Tibial nerve (tissue), 4 donors: ENCODE data around the gene RANGRF.

Experiments used
- EP300 ChIP-seq, 2 donors: sonication (generic); formaldehyde crosslinking; IDR thresholded peaks; one replicate each; pipeline ENCODE4 v1.6.1; 2017; ENCODE audit warnings: antibody characterized with exemption in 2 of 2, mild to moderate bottlenecking in 1 of 2
- POLR2A ChIP-seq, 2 donors: fragments of 450-650 bp; IDR thresholded peaks; one replicate each; pipeline ENCODE4 v1.6.1; 2017; ENCODE audit warnings: antibody characterized with exemption in 2 of 2, mild to moderate bottlenecking in 2 of 2, moderate library complexity in 2 of 2
- TF ChIP-seq, protein P1 (sequence below), 5 experiments: fragments of 200-600 bp in 3 of 5; fragments of 450-650 bp in 2 of 5; sonication (generic) in 3 of 5; IDR thresholded peaks; one replicate each; pipeline ENCODE4 v1.5.1; 2016 to 2019; ENCODE audit warnings: antibody characterized with exemption in 5 of 5, mild to moderate bottlenecking in 3 of 5, moderate library complexity in 2 of 5

DNA sequence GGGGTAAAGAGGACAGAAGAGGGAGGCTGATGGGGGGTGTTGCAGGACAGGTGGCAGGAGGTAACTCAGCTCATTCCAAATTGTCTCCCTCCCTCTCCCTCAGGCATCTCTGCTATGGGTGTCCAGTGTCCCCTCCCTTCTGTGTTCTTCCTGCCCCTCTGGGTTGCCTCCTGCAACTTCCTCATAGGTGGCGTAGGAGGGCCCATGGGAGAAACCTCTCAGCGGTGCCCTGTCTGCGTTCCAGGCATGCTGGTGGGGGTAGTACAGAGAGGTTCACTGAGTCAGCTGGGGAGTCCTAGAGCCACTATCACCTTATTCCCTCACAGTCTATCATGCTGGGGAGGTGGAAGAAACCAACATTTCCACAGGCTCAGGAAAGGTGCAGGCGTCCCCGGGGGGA lies 36.5 kb downstream of the RANGRF start:
- TF ChIP-seq EP300 (IDR thresholded peaks at IDR 0.05): no peak
- TF ChIP-seq, protein P1, sequence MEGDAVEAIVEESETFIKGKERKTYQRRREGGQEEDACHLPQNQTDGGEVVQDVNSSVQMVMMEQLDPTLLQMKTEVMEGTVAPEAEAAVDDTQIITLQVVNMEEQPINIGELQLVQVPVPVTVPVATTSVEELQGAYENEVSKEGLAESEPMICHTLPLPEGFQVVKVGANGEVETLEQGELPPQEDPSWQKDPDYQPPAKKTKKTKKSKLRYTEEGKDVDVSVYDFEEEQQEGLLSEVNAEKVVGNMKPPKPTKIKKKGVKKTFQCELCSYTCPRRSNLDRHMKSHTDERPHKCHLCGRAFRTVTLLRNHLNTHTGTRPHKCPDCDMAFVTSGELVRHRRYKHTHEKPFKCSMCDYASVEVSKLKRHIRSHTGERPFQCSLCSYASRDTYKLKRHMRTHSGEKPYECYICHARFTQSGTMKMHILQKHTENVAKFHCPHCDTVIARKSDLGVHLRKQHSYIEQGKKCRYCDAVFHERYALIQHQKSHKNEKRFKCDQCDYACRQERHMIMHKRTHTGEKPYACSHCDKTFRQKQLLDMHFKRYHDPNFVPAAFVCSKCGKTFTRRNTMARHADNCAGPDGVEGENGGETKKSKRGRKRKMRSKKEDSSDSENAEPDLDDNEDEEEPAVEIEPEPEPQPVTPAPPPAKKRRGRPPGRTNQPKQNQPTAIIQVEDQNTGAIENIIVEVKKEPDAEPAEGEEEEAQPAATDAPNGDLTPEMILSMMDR (IDR thresholded peaks at IDR 0.05): no peak
- no peak for TF ChIP-seq POLR2A (IDR thresholded peaks at IDR 0.05)
